IPS-18c (cell line): ENCODE measurements around the gene ADCY6.

ENCODE experiments used
- H3K4me3 ChIP-seq: 2 replicates; pipeline ENCODE4 v1.7.0; 2013; ENCODE audit warnings: low read depth, mild to moderate bottlenecking, low read length, moderate library complexity; ENCODE audit not compliant: insufficient read depth
- H3K9me3 ChIP-seq: one replicate; pipeline ENCODE4 v1.6.1; 2013; ENCODE audit warnings: mild to moderate bottlenecking, low read length, moderate library complexity; ENCODE audit not compliant: control insufficient read depth, insufficient read depth

ADCY6 gene

GRCh38 chr12:48818831-48819590, 30.1 kb upstream of the ADCY6 start:
- H3K9me3 ChIP-seq, result no peaks in the 10 kb centered on the region
- peak overlapping the region; percentile 74 for H3K4me3 ChIP-seq

GRCh38 chr12:48817873-48818830, 29.3 kb upstream of the ADCY6 start, which contains the start of gene CACNB3:
TSS of gene CACNB3 (plus strand) at chr12:48818496. CDS start at chr12:48818930, 434 bp downstream.
- Histone ChIP-seq H3K4me3 (peak within 1 kb of the TSS; percentile 74), H3K9me3 (no peaks in the 10 kb centered on the region)

- H3K4me3 ChIP-seq, result peak overlapping the region; percentile 98
- no peaks in the 10 kb centered on the region for H3K9me3 ChIP-seq
Measured at GRCh38 chr12:48816143-48816854, 27.4 kb upstream of the ADCY6 start.

- Histone ChIP-seq H3K9me3 (no peaks in the 10 kb centered on the region), H3K4me3 (peak overlapping the region; percentile 98)
Measured at GRCh38 chr12:48815126-48816110, 26.5 kb upstream of the ADCY6 start.

GRCh38 chr12:48814262-48815125, 25.6 kb upstream of the ADCY6 start:
- peak overlapping the region; percentile 98 for H3K4me3 ChIP-seq
- no peaks in the 10 kb centered on the region for H3K9me3 ChIP-seq

GRCh38 chr12:48813465-48814261, 24.8 kb upstream of the ADCY6 start:
- Histone ChIP-seq H3K4me3 (peak overlapping the region; percentile 98), H3K9me3 (no peaks in the 10 kb centered on the region)

GRCh38 chr12:48812389-48812788, 23.5 kb upstream of the ADCY6 start:
- no peaks in the 10 kb centered on the region for H3K9me3 ChIP-seq
- H3K4me3 ChIP-seq, result no peak overlapping the region

GRCh38 chr12:48811437-48812090, 22.7 kb upstream of the ADCY6 start:
- no peak overlapping the region for H3K4me3 ChIP-seq
- H3K9me3 ChIP-seq, result no peaks in the 10 kb centered on the region

GRCh38 chr12:48810903-48811431, 22.1 kb upstream of the ADCY6 start:
- Histone ChIP-seq H3K9me3 (no peaks in the 10 kb centered on the region), H3K4me3 (no peak overlapping the region)

- Histone ChIP-seq H3K4me3 (no peak overlapping the region), H3K9me3 (no peaks in the 10 kb centered on the region)
Measured at GRCh38 chr12:48807981-48808380, 19.1 kb upstream of the ADCY6 start.

- H3K4me3 ChIP-seq, result no peak overlapping the region
- no peaks in the 10 kb centered on the region for H3K9me3 ChIP-seq
Measured at GRCh38 chr12:48803675-48804074, 14.8 kb upstream of the ADCY6 start.

GRCh38 chr12:48800971-48801370, 12.1 kb upstream of the ADCY6 start:
- no peaks in the 10 kb centered on the region for H3K9me3 ChIP-seq
- H3K4me3 ChIP-seq, result no peak overlapping the region

- Histone ChIP-seq H3K4me3 (no peak overlapping the region), H3K9me3 (no peaks in the 10 kb centered on the region)
Measured at GRCh38 chr12:48800457-48800856, 11.6 kb upstream of the ADCY6 start.

GRCh38 chr12:48796976-48797375, 8.1 kb upstream of the ADCY6 start:
- H3K9me3 ChIP-seq, result no peaks in the 10 kb centered on the region
- H3K4me3 ChIP-seq, result no peak overlapping the region
